Measurements from ENCODE around the gene CCR9. TPM values are rescaled to one million over a fixed set of nuclear protein-coding genes. Genes with fewer than 3 reads are reported as not detected.

CCR9 gene
- total RNA-seq, 1 donor from 2014 or later, result not detected

- no peaks in the 10 kb centered on the region for H3K9me3 Mint-ChIP-seq (ENCODE audit: unreplicated experiment)
- no peak for TF ChIP-seq CTCF (IDR thresholded peaks at IDR 0.05)
- H3K4me1 Mint-ChIP-seq (ENCODE audit: unreplicated experiment), result peaks cover 2% of the 10 kb centered on the region
- H3K27me3 Mint-ChIP-seq (ENCODE audit: unreplicated experiment), result no peaks in the 10 kb centered on the region
- no peak for DNase-seq (ENCODE audit: extremely low spot score, unreplicated experiment)
- no peak overlapping the region for H3K4me3 Mint-ChIP-seq (ENCODE audit: unreplicated experiment)
- H3K27ac Mint-ChIP-seq (ENCODE audit: unreplicated experiment), result no peak overlapping the region
- peaks cover 1% of the 10 kb centered on the region for H3K36me3 Mint-ChIP-seq (ENCODE audit: unreplicated experiment)
Observed at GRCh38 chr3:45907769-45908705, 21.7 kb downstream of the CCR9 start.

DNA sequence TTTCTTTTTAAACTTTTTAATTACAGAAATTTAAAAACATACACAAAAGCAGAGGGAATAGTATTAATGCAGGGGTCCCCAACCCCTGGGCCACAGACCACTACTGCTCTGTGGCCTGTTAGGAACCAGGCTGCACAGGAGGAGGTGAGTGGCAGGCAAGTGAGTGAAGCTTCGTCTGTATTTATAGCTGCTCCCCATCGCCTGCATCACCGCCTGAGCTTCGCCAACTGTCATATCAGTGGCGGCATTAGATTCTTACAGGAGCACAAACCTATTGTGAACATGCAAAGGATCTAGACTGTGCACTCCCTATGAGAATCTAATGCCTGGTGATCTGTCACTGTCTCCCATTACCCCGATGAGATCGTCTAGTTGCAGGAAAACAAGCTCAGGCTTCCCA lies 22.4 kb downstream of the CCR9 start:
- Mint-ChIP-seq H3K9me3 (ENCODE audit: unreplicated experiment) (no peaks in the 10 kb centered on the region), H3K4me3 (ENCODE audit: unreplicated experiment) (no peak overlapping the region), H3K36me3 (ENCODE audit: unreplicated experiment) (peaks cover 1% of the 10 kb centered on the region), H3K4me1 (ENCODE audit: unreplicated experiment) (peaks cover 2% of the 10 kb centered on the region), H3K27ac (ENCODE audit: unreplicated experiment) (no peak overlapping the region), H3K27me3 (ENCODE audit: unreplicated experiment) (no peaks in the 10 kb centered on the region)
- no peak for DNase-seq (ENCODE audit: extremely low spot score, unreplicated experiment)
- no peak for TF ChIP-seq CTCF (IDR thresholded peaks at IDR 0.05)

GRCh38 chr3:45909542-45909941 lies 23.2 kb downstream of the CCR9 start:
- no peak overlapping the region for H3K27ac Mint-ChIP-seq (ENCODE audit: unreplicated experiment)
- DNase-seq (ENCODE audit: extremely low spot score, unreplicated experiment), result no peak
- no peak overlapping the region for H3K4me3 Mint-ChIP-seq (ENCODE audit: unreplicated experiment)
- peaks cover 1% of the 10 kb centered on the region for H3K36me3 Mint-ChIP-seq (ENCODE audit: unreplicated experiment)
- peaks cover 2% of the 10 kb centered on the region for H3K4me1 Mint-ChIP-seq (ENCODE audit: unreplicated experiment)
- no peaks in the 10 kb centered on the region for H3K9me3 Mint-ChIP-seq (ENCODE audit: unreplicated experiment)
- TF ChIP-seq CTCF (IDR thresholded peaks at IDR 0.05), result no peak
- no peaks in the 10 kb centered on the region for H3K27me3 Mint-ChIP-seq (ENCODE audit: unreplicated experiment)

DNA sequence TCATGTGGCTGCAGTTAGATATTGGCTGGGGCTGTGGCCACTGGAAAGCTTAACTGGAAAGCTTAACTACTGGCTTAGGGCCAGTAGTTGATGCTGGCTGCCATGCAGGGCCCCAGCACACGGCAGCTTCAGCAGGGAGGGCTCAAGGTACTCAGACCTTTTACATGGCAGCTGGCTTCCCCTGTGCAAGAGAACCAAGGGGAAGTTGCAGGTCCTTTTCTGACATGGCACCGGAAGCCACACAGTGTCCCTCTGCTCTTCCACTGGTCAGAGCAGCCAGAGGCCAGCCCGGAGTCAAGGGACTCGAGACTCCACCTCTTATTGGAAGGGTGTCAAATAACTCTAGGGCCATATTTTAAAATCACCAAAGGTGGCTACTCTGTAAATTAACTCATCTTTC lies 24.5 kb downstream of the CCR9 start:
- Mint-ChIP-seq H3K36me3 (ENCODE audit: unreplicated experiment) (peaks cover 1% of the 10 kb centered on the region), H3K27me3 (ENCODE audit: unreplicated experiment) (no peaks in the 10 kb centered on the region), H3K27ac (ENCODE audit: unreplicated experiment) (no peak overlapping the region), H3K4me1 (ENCODE audit: unreplicated experiment) (peaks cover 11% of the 10 kb centered on the region), H3K4me3 (ENCODE audit: unreplicated experiment) (no peak overlapping the region), H3K9me3 (ENCODE audit: unreplicated experiment) (no peaks in the 10 kb centered on the region)
- DNase-seq (ENCODE audit: extremely low spot score, unreplicated experiment), result no peak
- no peak for TF ChIP-seq CTCF (IDR thresholded peaks at IDR 0.05)

- H3K36me3 Mint-ChIP-seq (ENCODE audit: unreplicated experiment), result peaks cover 1% of the 10 kb centered on the region
- DNase-seq (ENCODE audit: extremely low spot score, unreplicated experiment), result no peak
- no peaks in the 10 kb centered on the region for H3K9me3 Mint-ChIP-seq (ENCODE audit: unreplicated experiment)
- H3K4me1 Mint-ChIP-seq (ENCODE audit: unreplicated experiment), result peaks cover 18% of the 10 kb centered on the region
- no peaks in the 10 kb centered on the region for H3K27me3 Mint-ChIP-seq (ENCODE audit: unreplicated experiment)
- H3K27ac Mint-ChIP-seq (ENCODE audit: unreplicated experiment), result no peak overlapping the region
- no peak for TF ChIP-seq CTCF (IDR thresholded peaks at IDR 0.05)
- H3K4me3 Mint-ChIP-seq (ENCODE audit: unreplicated experiment), result no peak overlapping the region
Observed at GRCh38 chr3:45911511-45912226, 25.3 kb downstream of the CCR9 start.

Data from osteocyte (in vitro differentiated cells).